ENCODE data around the gene ALG3. TPM values are rescaled to one million over a fixed set of nuclear protein-coding genes. Genes with fewer than 3 reads are reported as not detected.

The ALG3 gene
- total RNA-seq, 1 experiment from 2014 or later = 72.7 TPM

- intact Hi-C loops (cut with micrococcal nuclease; ENCODE audit: unreplicated experiment) = loop anchor here (5.0 kb wide), 1 partner anchor 92 kb away; no protein-coding TSS in a partner anchor
- no peaks in the 10 kb centered on the region for H3K36me3 ChIP-seq (ENCODE audit: control insufficient read depth, insufficient read depth, low read length)
- H3K4me3 ChIP-seq (ENCODE audit: low read depth in 2 of 2, low read length in 2 of 2) = no peak overlapping the region
- DNase-seq (ENCODE audit: low read depth, low spot score) (no peak), ATAC-seq (no peak)
- TF ChIP-seq, protein P1, sequence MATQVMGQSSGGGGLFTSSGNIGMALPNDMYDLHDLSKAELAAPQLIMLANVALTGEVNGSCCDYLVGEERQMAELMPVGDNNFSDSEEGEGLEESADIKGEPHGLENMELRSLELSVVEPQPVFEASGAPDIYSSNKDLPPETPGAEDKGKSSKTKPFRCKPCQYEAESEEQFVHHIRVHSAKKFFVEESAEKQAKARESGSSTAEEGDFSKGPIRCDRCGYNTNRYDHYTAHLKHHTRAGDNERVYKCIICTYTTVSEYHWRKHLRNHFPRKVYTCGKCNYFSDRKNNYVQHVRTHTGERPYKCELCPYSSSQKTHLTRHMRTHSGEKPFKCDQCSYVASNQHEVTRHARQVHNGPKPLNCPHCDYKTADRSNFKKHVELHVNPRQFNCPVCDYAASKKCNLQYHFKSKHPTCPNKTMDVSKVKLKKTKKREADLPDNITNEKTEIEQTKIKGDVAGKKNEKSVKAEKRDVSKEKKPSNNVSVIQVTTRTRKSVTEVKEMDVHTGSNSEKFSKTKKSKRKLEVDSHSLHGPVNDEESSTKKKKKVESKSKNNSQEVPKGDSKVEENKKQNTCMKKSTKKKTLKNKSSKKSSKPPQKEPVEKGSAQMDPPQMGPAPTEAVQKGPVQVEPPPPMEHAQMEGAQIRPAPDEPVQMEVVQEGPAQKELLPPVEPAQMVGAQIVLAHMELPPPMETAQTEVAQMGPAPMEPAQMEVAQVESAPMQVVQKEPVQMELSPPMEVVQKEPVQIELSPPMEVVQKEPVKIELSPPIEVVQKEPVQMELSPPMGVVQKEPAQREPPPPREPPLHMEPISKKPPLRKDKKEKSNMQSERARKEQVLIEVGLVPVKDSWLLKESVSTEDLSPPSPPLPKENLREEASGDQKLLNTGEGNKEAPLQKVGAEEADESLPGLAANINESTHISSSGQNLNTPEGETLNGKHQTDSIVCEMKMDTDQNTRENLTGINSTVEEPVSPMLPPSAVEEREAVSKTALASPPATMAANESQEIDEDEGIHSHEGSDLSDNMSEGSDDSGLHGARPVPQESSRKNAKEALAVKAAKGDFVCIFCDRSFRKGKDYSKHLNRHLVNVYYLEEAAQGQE (IDR thresholded peaks at IDR 0.05; ENCODE audit: insufficient read depth in 1 of 2, low read depth in 2 of 2, low read length in 1 of 2) = no peak
- TF ChIP-seq POLR2AphosphoS5 (IDR thresholded peaks at IDR 0.05; ENCODE audit: low read depth, low read length) (no peak), TCF7L2 (IDR thresholded peaks at IDR 0.05; ENCODE audit: low read depth, low read length) (no peak)
- TF ChIP-seq, protein P2, sequence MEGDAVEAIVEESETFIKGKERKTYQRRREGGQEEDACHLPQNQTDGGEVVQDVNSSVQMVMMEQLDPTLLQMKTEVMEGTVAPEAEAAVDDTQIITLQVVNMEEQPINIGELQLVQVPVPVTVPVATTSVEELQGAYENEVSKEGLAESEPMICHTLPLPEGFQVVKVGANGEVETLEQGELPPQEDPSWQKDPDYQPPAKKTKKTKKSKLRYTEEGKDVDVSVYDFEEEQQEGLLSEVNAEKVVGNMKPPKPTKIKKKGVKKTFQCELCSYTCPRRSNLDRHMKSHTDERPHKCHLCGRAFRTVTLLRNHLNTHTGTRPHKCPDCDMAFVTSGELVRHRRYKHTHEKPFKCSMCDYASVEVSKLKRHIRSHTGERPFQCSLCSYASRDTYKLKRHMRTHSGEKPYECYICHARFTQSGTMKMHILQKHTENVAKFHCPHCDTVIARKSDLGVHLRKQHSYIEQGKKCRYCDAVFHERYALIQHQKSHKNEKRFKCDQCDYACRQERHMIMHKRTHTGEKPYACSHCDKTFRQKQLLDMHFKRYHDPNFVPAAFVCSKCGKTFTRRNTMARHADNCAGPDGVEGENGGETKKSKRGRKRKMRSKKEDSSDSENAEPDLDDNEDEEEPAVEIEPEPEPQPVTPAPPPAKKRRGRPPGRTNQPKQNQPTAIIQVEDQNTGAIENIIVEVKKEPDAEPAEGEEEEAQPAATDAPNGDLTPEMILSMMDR (IDR thresholded peaks at IDR 0.05) = no peak
- ChIA-PET POLR2A (no interaction called here), CTCF (no interaction called here)
- no peaks in the 10 kb centered on the region for H3K9me3 ChIP-seq (ENCODE audit: control insufficient read depth, insufficient read depth, low read depth, low read length)
- BruUV-seq (replicated peaks) = no TSS peak
- in situ Hi-C loops (cut with HindIII; ENCODE audit: low pct_unique_long_range_greater_than_20kb, low sequenced_read_pairs) = no loop called here
- no peaks in the 10 kb centered on the region for H3K27me3 ChIP-seq (ENCODE audit: control insufficient read depth, insufficient read depth, low read length)
- H3K4me1 ChIP-seq (ENCODE audit: control insufficient read depth, insufficient read depth, low read length) = peaks cover 6% of the 10 kb centered on the region
- H3K27ac ChIP-seq (ENCODE audit: low read length) = no peak overlapping the region
These were observed 9.1 kb downstream of the ALG3 start for GRCh38 chr3:184239708-184240107.

DNA sequence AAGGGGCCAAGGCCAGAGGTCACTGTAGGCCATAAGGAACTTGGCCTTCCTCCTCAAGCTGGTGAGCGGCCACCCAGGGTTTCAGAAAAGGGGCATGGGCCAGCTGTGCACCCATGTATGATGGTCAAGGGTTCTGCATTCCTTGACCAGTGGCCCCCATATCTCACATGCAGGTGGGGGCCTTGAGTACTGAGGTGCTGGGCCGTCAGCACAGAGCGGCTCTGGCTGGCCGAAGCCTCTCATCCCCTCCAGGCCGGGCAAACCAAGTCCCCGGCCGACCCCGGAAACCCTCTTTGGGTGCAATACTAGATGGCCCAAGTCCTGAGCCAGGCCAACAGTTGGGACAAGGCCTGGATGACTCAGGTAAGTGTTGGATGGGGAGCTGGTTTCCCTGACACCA lies 9.5 kb downstream of the ALG3 start:
- ATAC-seq (no peak), DNase-seq (ENCODE audit: low read depth, low spot score) (no peak)
- Histone ChIP-seq H3K27me3 (ENCODE audit: control insufficient read depth, insufficient read depth, low read length) (no peaks in the 10 kb centered on the region), H3K4me1 (ENCODE audit: control insufficient read depth, insufficient read depth, low read length) (peaks cover 6% of the 10 kb centered on the region), H3K36me3 (ENCODE audit: control insufficient read depth, insufficient read depth, low read length) (no peaks in the 10 kb centered on the region), H3K27ac (ENCODE audit: low read length) (no peak overlapping the region), H3K9me3 (ENCODE audit: control insufficient read depth, insufficient read depth, low read depth, low read length) (no peaks in the 10 kb centered on the region), H3K4me3 (ENCODE audit: low read depth in 2 of 2, low read length in 2 of 2) (no peak overlapping the region)
- ChIA-PET POLR2A (no interaction called here), CTCF (no interaction called here)
- intact Hi-C loops (cut with micrococcal nuclease; ENCODE audit: unreplicated experiment) (no loop called here), in situ Hi-C loops (cut with HindIII; ENCODE audit: low pct_unique_long_range_greater_than_20kb, low sequenced_read_pairs) (no loop called here)
- no TSS peak for BruUV-seq (replicated peaks)
- TF ChIP-seq TCF7L2 (IDR thresholded peaks at IDR 0.05; ENCODE audit: low read depth, low read length) (no peak), POLR2AphosphoS5 (IDR thresholded peaks at IDR 0.05; ENCODE audit: low read depth, low read length) (no peak)
- TF ChIP-seq, protein P2 (IDR thresholded peaks at IDR 0.05) = no peak
- TF ChIP-seq, protein P1 (IDR thresholded peaks at IDR 0.05; ENCODE audit: insufficient read depth in 1 of 2, low read depth in 2 of 2, low read length in 1 of 2) = no peak

All from Panc1 (cell line).